AML-193 (cell line): ENCODE data around the gene GLYAT.
"Not testable (repeated sequence)": the region's sequence is repeated elsewhere in the genome, so short reads cannot be mapped to it uniquely, and the experiment has no call there.

Experiments
- DNase-seq, 2 experiments: peaks; one replicate each; lab custom pipeline; 2025; lab: John Stamatoyannopoulos, UW

GLYAT gene

DNA sequence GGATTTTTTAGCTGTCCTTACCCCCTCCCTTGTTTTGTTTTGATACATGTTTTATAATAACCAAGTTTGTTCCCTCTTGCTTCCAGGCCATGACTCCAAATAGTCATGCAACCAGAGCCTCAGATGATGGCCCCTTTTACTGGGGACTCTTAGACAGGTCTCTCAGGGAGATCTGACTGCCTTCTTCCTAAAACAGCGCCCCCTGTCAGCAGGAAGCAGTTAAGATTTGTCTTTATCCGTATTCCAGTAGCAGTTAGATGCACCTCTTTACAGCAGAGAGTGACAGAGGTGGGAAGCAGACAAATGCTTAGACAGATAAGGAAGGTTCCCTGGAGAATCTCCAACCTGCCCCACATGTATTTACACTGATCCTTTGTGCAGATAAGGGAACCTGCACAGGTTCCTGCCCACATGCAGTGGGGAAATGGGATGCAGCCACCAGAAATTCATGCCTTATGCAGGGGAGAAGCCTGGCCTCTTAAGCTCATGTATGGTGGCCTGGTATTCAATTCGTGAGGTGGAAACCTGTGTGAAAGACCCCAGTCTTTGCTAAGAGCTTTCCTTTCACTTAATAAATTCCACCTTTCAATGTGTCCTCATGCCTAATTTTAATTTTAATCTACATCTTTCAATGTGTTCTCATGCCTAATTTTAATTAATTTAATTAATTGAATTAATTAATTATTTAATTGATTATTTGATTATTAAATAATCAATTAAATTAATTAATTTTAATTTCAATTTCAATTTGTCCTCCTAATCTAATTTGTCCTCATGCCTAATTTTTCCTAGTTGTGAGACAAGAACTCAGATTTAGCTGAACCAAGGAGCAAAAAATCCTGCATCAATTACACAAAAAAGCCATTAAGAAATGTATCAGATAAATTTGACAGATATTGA is 11.5 kb upstream of the GLYAT start:
- no peak for DNase-seq

DNA sequence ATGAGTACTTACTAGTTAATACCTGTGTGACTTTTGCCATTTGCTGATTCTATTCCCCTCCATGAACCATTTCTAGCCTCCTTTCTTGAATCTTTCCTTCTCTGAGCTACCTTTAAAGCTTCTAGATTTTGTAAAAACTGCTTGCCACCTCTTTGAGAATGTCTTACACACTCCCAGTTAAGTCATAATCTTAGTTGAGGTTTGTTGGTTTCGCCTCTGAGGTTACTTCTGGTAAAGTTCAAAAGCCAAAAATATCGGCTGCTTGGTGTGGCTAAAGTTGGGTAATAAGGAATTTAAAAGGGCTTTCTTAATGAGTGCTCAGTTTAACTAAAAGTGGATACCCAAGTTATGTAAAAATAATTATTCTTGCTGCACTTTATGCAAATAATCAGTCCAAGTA is 10.4 kb upstream of the GLYAT start:
- DNase-seq = no peak

DNA sequence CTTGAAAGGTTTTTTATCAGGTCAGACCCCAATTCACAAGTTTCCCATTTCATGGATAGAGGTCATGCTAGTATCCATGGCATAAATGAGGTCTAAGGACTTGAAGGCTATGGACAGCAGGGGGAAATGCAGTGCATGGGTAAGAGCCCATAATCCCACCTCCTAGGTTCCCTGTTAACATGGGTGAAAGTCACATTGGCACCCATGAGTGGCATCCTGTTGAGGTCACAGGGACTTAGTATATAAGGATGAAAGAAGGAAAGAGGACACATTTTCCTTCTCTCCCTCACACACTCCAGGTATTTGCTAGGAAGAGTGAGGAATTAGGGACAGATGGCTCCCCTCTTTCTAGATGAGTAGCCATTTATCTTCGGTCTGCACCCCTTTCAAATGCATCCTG is 9.4 kb upstream of the GLYAT start:
- DNase-seq = no peak

DNA sequence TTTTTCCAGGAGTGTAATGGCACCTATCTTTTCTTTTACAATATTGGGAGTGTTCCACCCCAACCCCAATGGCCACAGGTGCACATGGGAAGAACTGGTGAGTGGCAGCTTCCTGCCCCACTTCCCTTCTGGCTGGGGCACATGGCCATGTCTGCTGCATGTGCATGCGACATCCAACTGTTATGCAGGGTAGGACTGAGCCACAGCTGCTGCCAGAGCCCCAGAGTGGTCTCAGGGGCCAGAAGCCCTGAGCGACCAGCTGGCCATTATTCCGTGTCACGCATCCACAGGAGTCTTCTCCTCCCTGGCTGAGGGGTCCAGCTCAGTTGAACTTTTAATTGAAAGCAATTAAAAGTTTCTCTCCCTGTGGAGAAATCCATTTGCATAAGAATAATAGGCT is 8.7 kb upstream of the GLYAT start:
- DNase-seq = no peak

DNA sequence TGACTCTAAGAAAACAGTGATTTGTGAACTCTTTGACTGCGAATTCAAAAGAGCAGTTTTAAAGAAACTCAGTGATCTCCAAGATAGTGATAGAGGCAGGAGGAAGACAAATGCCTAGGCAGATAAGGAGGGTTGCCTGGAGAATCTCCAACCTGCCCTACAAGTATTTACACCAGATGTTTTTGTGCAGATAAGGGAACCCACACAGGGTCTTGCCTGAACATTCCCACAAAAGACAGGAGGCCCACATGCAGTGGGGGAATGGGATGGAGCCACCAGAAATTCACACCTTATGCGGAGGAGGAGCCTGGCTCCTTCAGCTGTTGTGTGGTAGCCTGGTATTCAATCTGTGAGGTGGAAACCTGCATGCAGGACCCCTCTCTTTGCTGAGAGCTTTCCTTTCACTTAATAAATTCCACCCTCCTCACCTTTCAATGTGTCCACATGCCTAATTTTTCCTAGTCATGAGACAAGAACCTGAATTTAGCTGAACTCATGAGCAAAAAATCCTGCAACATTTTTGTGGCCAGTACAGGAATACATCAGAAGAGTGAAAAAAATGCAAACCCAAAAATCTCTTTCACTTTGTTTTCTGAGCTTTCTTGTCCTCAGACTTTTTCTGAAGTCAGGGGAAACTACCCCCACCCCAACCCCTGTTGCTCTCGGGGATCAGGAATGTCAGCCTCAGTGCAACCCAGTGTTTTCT is 8.1 kb upstream of the GLYAT start:
- no peak for DNase-seq

DNA sequence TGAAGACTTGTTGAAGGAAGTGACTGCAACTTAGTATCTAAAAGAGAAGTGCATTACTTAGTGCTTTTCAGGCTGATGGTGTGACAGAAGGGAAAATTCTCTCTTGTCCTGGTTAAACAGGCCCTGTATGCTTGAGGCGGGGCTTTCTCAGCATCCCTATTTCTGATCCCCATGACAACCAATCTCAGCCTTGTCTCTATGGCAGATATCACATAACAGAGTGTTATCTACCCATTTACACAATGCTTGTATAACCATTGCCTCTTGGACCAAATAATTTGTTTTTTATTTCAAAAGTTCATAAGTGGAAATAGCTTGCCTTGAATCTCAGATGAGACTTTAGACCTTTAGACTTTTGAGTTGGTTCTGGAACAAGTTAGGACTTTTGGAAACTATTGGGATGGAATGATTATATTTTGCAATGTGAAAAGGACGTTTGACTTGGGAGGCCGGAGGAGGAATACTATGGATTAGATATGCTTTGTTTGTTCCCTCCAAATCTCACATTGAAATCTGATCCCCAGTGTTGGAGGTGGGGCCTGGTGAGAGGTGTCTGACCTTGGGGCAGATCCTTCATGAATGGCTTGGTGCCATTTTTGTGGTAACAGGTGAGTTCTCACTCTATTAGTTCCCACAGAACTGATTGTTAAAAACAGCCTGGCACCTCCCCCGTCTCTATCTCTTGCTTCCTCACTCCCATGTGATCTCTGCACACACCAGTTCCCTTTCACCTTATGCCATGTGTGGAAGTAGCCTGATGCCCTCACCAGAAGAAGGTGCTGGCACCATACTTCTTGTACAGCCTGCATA is 3.1 kb upstream of the GLYAT start:
- DNase-seq = no peak

DNA sequence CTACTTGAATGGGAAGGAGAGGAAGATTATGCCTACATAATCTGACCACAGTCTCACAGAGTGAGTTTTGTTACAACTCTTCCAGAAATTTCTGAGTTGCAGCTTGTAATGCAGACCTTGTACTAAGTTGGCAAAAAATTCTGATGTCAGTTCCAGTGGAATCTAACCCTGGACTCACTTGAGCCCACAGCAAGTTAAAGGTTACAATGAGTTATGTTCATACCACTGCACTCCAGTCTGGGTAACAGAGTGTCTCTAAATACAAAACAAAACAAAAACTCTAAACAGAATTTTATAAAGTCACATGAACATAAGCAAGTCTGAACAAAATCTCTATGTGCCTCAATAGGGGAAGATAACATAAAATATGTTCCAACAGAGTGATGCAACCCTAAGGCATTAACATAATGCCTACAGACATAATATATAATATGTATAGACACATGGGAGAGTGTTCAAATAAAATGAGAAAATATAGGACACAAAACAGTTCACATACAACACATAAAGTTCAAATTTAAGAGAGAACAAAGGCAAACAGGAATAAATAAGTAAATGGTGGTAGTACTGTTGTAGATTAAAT is 1.1 kb downstream of the GLYAT start:
- DNase-seq = no peak

DNA sequence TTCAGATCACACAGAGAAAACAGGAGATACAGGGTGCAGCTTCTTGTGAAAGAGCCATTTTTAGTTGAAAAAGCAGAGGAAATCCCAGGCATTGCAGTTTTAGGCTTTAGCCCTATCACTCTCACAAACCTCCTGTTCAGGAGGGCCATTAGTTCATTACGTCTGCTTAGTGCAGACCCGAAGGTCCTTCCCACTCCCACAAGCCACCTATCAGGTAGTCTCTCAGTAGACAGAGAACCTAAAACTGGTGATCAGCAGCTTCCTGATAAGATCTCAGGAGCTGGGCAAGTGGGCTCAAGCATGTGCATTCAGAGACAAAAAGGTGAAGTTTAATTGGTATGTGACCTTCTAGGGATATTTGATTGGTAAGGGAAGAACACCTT is 4.3 kb downstream of the GLYAT start:
- DNase-seq = no peak

DNA sequence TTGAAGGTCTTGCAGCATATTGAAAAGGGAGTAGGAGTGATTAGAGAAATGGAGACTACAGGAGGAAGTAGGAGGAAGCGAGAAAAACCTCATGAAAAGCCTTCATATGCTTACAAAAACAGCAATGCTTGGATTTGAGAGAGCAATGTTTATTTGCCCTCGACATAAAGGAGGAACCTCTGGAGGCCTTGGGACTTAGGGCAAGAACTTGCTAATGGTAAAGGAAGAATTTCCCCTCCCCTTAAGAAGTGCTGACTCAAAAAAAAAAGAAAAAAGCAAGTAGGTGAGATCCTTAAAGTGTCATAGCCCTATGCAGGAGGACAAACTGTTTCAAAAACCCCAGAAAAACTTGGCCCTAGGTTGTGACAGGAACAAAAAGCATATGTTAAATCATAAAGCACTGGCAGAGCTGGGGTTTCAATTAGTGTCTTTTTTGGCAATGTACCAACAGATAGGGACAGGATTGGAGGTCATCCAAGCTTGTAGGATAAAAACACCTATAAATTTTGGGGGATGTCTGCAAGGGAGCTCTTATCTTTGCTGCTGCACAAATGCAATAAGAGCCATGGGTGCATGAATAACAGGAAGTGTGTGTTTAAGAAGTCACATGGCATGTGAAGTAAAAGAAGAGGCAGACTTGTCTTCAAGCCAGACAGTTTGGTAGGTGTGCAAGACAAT is 4.9 kb downstream of the GLYAT start:
- peak; percentile 21 to 36 for DNase-seq

DNA sequence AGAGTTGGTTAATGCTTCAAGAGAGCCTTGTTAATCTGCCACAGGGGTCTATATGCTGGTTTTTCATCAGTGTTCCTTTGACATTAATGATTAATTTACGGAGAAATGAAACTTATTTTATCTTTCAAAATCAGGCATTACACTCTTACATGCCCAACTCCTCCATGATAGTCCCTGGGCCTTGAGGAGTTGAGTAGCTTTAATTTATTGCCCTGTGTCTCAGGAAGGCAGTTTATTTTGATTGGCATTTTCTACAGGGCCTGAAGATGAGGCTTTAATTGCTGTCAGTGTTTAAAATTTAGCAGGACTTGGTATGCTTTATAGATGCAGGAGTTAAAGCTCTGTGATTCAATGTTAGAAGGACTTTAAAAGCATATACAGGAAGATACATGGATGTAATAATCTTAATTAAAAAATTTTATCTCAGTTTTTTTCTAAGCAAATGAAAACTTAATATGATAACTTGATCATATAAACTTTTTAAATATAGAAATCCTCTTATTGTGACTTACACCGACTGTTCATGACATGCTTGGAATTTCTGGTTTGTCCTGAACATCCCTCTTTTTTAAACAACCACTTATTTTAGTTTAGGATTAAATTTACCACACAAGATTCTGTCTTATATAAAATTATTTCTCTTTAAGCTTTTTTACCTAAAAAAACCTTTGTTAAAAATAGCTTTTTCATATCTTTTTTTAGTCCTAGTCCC is 12.2 kb downstream of the GLYAT start:
- no peak for DNase-seq

DNA sequence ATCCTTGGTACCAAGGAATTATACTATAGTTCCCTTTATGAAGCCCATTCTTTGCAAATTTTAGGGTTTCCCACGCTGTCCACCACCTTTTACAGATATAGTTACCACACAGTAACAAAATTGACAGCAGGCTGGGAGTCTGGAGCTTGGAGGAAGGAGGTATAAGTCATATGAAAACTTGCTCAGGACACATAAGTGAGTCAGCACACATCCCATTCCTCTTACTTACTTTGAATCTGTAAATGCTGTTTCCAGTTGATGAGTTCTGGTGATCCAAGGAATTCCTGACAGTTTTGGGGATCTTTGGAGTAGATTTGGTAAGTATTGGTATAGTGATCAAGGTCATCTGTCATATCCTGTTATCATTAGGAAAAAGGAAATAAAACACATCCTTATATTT is 19.2 kb downstream of the GLYAT start:
- DNase-seq = no peak

DNA sequence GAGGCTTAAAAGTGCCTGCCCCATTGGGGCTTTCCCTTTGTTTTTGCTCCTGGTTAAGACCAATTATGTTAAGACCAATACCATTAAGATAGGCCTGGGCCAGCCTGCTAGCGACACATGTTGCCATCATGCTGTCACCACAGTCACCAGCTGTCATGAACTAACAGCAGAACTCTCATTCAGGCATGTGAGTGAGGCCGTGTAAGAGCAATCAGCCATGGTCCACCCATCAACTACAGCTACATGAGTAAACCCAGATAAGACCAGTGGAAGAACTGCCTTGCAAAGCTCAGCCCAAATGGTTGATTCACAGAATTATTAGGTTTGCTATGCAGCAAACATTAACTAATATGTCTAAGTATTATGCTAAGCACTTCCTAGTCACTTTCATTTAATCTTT is 19.9 kb downstream of the GLYAT start:
- no peak for DNase-seq

DNA sequence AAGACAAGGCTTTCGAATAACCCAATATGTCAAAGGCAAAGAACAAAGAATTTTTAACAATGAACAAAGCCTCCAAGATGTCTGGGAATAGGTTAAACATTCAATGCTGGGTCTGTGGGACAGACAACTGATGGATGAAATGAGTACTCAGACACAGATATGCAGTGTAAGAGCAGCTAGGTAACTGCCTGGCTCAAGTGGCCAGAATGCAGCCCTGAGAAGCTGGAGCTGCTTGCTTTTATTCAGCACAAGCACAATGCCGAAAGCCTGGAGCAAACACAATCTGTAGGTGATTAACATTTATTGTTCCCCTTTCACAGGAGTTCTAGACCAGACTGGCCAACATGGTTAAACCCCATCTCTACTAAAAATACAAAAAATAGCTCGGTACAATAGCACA is 24.0 kb downstream of the GLYAT start:
- no peak for DNase-seq

DNA sequence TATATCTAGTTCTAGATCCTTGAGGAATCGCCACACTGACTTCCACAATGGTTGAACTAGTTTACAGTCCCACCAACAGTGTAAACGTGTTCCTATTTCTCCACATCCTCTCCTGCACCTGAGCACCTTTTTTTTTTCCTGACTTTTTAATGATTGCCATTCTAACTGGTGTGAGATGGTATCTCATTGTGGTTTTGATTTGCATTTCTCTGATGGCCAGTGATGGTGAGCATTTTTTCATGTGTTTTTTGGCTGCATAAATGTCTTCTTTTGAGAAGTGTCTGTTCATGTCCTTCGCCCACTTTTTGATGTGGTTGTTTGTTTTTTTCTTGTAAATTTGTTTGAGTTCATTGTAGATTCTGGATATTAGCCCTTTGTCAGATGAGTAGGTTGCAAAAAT is 34.9 kb downstream of the GLYAT start:
- DNase-seq = not testable (repeated sequence)

DNA sequence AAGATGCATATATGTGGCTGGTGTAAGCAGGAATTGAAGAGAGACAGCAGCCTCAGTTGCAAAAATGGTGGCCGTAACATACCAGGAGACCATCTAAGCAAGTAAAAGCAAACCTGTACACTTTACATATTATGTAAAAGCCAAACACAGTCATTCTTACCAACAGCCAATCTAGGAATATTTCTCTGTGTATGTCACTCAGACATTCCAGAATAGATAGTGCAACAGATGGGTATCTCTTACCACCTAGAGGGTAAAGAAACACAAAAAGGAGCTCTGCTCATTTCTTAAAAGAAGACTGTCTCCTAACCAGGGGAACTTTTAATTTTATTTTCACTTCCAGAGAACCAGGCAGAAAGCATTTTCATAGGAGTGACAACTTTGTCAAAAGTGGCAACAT is 38.7 kb downstream of the GLYAT start:
- no peak for DNase-seq

DNA sequence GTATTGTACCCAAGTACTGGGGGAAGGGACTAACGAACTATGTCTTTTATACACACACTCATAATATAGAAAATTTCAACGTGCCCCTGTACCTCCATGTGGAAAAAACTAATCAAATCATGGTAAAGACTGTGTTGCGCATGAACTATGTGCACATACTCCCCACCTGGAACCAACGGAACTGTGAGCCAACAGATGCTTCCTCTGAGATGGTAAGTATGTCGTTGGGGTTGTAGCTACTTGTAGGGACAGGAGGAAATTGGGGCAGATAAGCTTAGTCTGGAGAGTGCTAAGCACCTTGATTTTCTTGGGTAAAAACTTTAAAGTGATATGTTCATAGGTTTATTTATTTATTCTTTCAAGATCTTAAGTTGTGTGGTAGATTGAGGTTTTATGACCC is 40.1 kb downstream of the GLYAT start:
- DNase-seq = no peak

DNA sequence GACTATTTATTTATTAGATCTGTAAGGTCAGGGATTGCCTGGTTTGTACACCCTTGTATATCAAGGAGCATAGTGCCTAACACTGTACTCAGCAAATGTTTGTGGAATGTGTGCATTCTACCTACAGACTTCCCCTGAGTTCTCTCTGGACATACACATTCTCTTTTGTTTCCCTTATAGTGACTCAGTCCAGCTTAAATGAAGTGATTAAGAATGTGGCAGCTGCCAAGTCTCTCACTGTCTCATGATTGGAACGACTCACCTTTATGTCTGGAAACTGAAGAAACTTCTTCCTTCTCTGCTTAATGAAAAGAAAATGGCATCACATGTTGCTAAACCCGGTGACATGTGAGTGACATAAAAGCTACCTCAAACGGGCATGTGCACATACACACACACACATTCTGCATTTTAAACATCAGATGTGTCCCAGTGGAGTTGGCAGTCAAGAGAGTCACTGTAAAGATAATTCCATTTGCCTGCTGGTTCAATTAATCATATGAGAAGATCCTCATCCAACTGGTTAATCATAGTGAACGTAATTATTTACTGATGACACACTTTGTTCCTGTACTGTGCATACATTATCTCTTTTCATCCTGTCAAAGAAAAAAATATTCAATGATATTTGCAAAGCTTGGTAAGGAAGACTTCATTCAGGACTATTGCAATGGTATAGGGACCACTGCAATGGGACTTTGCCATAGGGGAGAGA is 42.8 kb downstream of the GLYAT start:
- DNase-seq = no peak

DNA sequence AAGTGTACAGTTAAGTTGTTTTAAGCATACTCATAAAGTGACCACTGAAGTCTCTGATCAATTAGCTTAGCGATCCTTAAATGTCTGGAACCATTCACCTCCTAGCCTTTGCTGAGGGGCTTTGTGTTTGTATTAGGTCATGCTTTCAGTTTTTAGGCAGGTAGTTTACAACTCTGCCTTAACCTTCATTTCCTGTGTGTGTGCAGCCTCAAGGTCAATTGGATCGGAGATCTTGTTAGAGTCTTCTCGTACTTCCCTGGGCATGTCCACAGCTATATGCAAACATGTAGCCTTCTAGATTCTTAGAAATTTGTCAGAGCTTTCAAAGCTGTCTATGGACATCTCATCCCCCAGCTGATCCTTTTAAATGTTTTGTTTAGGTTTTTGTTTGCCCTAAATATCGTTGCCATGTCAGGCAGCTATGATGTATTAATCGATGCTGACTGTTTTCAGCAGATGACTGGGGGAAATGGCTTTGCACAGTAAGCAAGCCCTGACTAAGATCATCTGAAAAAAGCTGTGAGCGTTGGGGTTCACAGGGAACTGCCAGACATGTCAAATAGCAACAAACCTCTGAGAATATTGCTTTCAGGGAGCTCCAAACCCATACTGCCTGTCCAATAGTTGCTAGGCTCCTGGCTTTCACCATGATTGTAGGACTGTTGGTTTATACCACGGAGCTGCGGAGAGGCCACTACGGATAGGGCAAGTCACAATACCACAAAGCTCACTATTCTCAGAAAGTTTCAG is 45.6 kb downstream of the GLYAT start:
- no peak for DNase-seq

DNA sequence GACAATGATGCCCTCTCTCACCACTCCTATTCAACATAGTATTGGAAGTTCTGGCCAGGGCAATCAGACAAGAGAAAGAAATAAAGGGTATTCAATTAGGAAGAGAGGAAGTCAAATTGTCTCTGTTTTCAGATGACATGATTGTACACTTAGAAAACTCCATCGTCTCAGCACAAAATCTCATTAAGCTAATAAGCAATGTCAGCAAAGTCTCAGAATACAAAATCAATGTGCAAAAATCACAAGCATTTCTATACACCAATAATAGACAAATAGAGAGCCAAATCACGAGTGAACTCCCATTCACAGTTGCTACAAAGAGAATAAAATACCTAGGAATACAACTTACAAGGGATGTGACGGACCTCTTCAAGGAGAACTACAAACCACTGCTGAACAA is 49.1 kb downstream of the GLYAT start:
- not testable (repeated sequence) for DNase-seq

DNA sequence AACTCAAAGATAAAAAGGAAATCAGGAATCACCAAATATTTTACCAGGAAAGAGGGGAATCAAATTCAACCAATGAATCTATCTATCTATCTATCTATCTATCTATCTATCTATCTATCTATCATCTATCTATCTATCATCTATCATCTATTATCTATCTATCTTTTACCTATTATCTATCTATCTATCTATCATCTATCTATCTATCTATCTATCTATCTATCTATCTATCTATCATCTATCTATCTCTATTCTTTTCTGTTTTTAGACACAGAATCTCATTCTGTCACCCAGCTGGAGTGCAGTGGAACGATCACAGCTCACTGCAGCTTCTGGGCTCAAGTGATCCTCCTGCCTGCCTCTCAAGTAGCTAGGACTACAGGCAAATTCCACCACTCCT is 54.2 kb downstream of the GLYAT start:
- not testable (repeated sequence) for DNase-seq
